ENCODE data around the gene GRID1. TPM values are rescaled to one million over a fixed set of nuclear protein-coding genes. Genes with fewer than 3 reads are reported as not detected.

GRID1 gene
- total RNA-seq, 1 donor from 2014 or later: 1.1 TPM

GRCh38 chr10:86121200-86121599, 245.4 kb downstream of the GRID1 start:
- no peak for DNase-seq (ENCODE audit: low read depth, low spot score)
- no peak for TF ChIP-seq CTCF (conservative IDR thresholded peaks at IDR 0.05)
- no peaks in the 10 kb centered on the region for H3K36me3 Mint-ChIP-seq (ENCODE audit: low read depth)
- no peaks in the 10 kb centered on the region for H3K4me1 Mint-ChIP-seq
- no peaks in the 10 kb centered on the region for H3K27me3 Mint-ChIP-seq (ENCODE audit: low read depth)
- no peak overlapping the region for H3K4me3 Mint-ChIP-seq
- no peaks in the 10 kb centered on the region for H3K9me3 Mint-ChIP-seq
- H3K27ac Mint-ChIP-seq (ENCODE audit: unreplicated experiment): no peak overlapping the region

- no peak overlapping the region for H3K4me3 Mint-ChIP-seq
- H3K4me1 Mint-ChIP-seq: no peaks in the 10 kb centered on the region
- no peaks in the 10 kb centered on the region for H3K36me3 Mint-ChIP-seq (ENCODE audit: low read depth)
- H3K9me3 Mint-ChIP-seq: no peaks in the 10 kb centered on the region
- no peaks in the 10 kb centered on the region for H3K27me3 Mint-ChIP-seq (ENCODE audit: low read depth)
- no peak for DNase-seq (ENCODE audit: low read depth, low spot score)
- H3K27ac Mint-ChIP-seq (ENCODE audit: unreplicated experiment): no peak overlapping the region
- no peak for TF ChIP-seq CTCF (conservative IDR thresholded peaks at IDR 0.05)
Observed at GRCh38 chr10:86117051-86117450, 249.5 kb downstream of the GRID1 start.

DNA sequence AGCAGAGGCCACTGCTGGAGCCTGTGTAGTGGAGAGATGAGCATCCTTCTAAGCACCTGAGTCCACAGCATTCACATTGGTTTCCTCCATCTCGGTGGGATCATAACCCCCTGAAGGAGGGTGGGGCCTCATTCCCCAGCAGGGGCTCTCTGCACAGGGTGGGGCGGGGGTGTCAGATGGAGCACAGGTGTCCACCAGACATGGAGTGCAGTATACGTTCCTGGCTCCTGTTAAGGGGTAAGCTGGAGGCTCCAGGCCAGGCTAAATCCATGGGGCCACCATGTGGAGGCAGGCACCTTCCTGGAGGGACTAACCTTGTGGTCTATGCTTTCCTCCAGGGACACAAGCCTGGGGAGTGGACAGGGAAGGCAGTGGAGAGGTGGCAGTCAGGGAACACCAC, 252.6 kb downstream of the GRID1 start:
- DNase-seq (ENCODE audit: low read depth, low spot score): no peak
- Mint-ChIP-seq H3K36me3 (ENCODE audit: low read depth) (no peaks in the 10 kb centered on the region), H3K9me3 (no peaks in the 10 kb centered on the region), H3K27ac (ENCODE audit: unreplicated experiment) (no peak overlapping the region), H3K4me3 (no peak overlapping the region), H3K4me1 (no peaks in the 10 kb centered on the region), H3K27me3 (ENCODE audit: low read depth) (no peaks in the 10 kb centered on the region)
- TF ChIP-seq CTCF (conservative IDR thresholded peaks at IDR 0.05): no peak

GRCh38 chr10:86113501-86113900, 253.1 kb downstream of the GRID1 start:
- H3K4me1 Mint-ChIP-seq: no peaks in the 10 kb centered on the region
- H3K27me3 Mint-ChIP-seq (ENCODE audit: low read depth): no peaks in the 10 kb centered on the region
- no peak overlapping the region for H3K27ac Mint-ChIP-seq (ENCODE audit: unreplicated experiment)
- H3K36me3 Mint-ChIP-seq (ENCODE audit: low read depth): no peaks in the 10 kb centered on the region
- TF ChIP-seq CTCF (conservative IDR thresholded peaks at IDR 0.05): no peak
- no peaks in the 10 kb centered on the region for H3K9me3 Mint-ChIP-seq
- no peak overlapping the region for H3K4me3 Mint-ChIP-seq
- DNase-seq (ENCODE audit: low read depth, low spot score): no peak

DNA sequence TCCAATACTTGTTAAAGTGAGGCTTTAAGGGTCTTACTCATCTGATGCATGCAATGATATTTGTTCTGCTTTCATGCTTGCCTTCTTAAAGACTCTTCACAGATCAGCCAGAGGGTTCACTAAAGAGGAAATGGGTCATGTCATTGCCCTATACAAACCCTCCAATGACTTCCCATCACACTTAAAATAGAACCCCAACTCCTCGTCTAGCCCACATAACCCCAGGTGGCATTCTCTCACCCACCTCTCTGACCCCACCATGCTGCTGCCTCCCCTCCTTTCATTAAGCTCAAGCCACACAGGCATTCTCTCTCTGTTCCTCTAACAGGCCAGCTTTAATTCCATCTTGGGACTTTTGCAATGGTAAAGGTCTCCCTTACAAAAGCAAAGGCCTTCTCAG, 253.6 kb downstream of the GRID1 start:
- H3K27ac Mint-ChIP-seq (ENCODE audit: unreplicated experiment): no peak overlapping the region
- no peak overlapping the region for H3K4me3 Mint-ChIP-seq
- no peaks in the 10 kb centered on the region for H3K27me3 Mint-ChIP-seq (ENCODE audit: low read depth)
- no peaks in the 10 kb centered on the region for H3K9me3 Mint-ChIP-seq
- H3K36me3 Mint-ChIP-seq (ENCODE audit: low read depth): no peaks in the 10 kb centered on the region
- H3K4me1 Mint-ChIP-seq: no peaks in the 10 kb centered on the region
- no peak for DNase-seq (ENCODE audit: low read depth, low spot score)
- TF ChIP-seq CTCF (conservative IDR thresholded peaks at IDR 0.05): no peak

All from neural crest cell (in vitro differentiated cells).